CD14-positive monocyte (primary cell): ENCODE results near the gene SLC9A9. TPM values are rescaled to one million over a fixed set of nuclear protein-coding genes. Genes with fewer than 3 reads are reported as not detected.

Experiments used
- DNase-seq, 3 donors: peaks; one replicate each; pipeline ENCODE4 v3.0.0-alpha.2; 2011 to 2022
- H2AFZ ChIP-seq: 2 replicates; pipeline ENCODE4 v1.6.0; 2012; ENCODE audit warnings: mild to moderate bottlenecking, low read depth, low read length, inconsistent platforms; ENCODE audit not compliant: insufficient read depth, poor library complexity, severe bottlenecking
- H3K27ac ChIP-seq, 2 donors: 1 replicate in 1 of 2; 2 replicates in 1 of 2; pipeline ENCODE4 v1.5.1; 2012 to 2013; ENCODE audit warnings: low read length in 2 of 2, control low read depth in 1 of 2, inconsistent platforms in 1 of 2, low read depth in 1 of 2, mild to moderate bottlenecking in 1 of 2
- H3K27me3 ChIP-seq, 2 donors: one replicate each; pipeline versions ENCODE4 v1.6.0 to v1.6.1; 2011 to 2013; ENCODE audit warnings: low read length in 2 of 2; ENCODE audit not compliant: control insufficient read depth in 2 of 2, insufficient read depth in 2 of 2
- H3K36me3 ChIP-seq, 2 donors: replicated peaks in 1 of 2; 1 replicate in 1 of 2; 2 replicates in 1 of 2; pipeline versions ENCODE4 v1.5.1 to v1.6.1; 2012 to 2013; ENCODE audit warnings: low read length in 2 of 2, control low read depth in 1 of 2, inconsistent platforms in 1 of 2, mild to moderate bottlenecking in 1 of 2; ENCODE audit not compliant: insufficient read depth in 2 of 2, control insufficient read depth in 1 of 2
- H3K4me1 ChIP-seq, 2 donors: 1 replicate in 1 of 2; 2 replicates in 1 of 2; pipeline versions ENCODE4 v1.5.1 to v1.6.1; 2012 to 2013; ENCODE audit warnings: low read length in 2 of 2, control low read depth in 1 of 2, inconsistent platforms in 1 of 2, mild to moderate bottlenecking in 1 of 2, moderate library complexity in 1 of 2; ENCODE audit not compliant: insufficient read depth in 2 of 2, control insufficient read depth in 1 of 2
- H3K4me2 ChIP-seq: replicated peaks from 2 replicates; pipeline ENCODE3; 2012; ENCODE audit warnings: low read length, moderate library complexity, mild to moderate bottlenecking; ENCODE audit not compliant: poor library complexity, severe bottlenecking; ENCODE audit errors: extremely low read depth
- H3K4me3 ChIP-seq, 3 experiments: fragments of 200-600 bp in 1 of 3; sonication (generic) in 1 of 3; replicated peaks in 1 of 3; 1 replicate in 2 of 3; 2 replicates in 1 of 3; pipeline ENCODE4 v1.5.1; 2011 to 2013; ENCODE audit warnings: low read length in 3 of 3, mild to moderate bottlenecking in 3 of 3, control low read depth in 2 of 3, low read depth in 2 of 3, inconsistent platforms in 1 of 3, moderate library complexity in 1 of 3
- H3K79me2 ChIP-seq: 2 replicates; pipeline ENCODE4 v1.6.0; 2012; ENCODE audit warnings: mild to moderate bottlenecking, control low read depth, inconsistent platforms, low read length, moderate library complexity; ENCODE audit not compliant: insufficient read depth
- H3K9ac ChIP-seq: 2 replicates; pipeline ENCODE4 v1.6.0; 2017; ENCODE audit warnings: low read length, mild to moderate bottlenecking; ENCODE audit not compliant: insufficient read depth, poor library complexity, severe bottlenecking
- H3K9me3 ChIP-seq, 2 donors: replicated peaks in 1 of 2; 1 replicate in 1 of 2; 2 replicates in 1 of 2; pipeline versions ENCODE4 v1.5.1 to v1.6.1; 2012 to 2013; ENCODE audit warnings: low read length in 2 of 2, control low read depth in 1 of 2; ENCODE audit not compliant: control insufficient read depth in 1 of 2, insufficient read depth in 1 of 2
- H4K20me1 ChIP-seq: 2 replicates; pipeline ENCODE4 v1.6.0; 2012; ENCODE audit warnings: mild to moderate bottlenecking, low read length, control low read depth, moderate library complexity; ENCODE audit not compliant: insufficient read depth
- H3K27ac Mint-ChIP-seq, 7 donors: one replicate each; pipeline ENCODE4 v1.8.0; 2020; ENCODE audit warnings: mild to moderate bottlenecking in 7 of 7, mixed read lengths in 7 of 7, moderate library complexity in 6 of 7, inconsistent platforms in 2 of 7
- H3K27me3 Mint-ChIP-seq, 3 donors: one replicate each; pipeline ENCODE4 v1.8.0; 2021 to 2022; ENCODE audit warnings: low read depth in 3 of 3, mild to moderate bottlenecking in 3 of 3, mixed read lengths in 3 of 3, moderate library complexity in 3 of 3, inconsistent platforms in 1 of 3
- H3K36me3 Mint-ChIP-seq, 2 donors: one replicate each; pipeline ENCODE4 v1.8.0; 2020; ENCODE audit warnings: mixed read lengths in 2 of 2, inconsistent platforms in 1 of 2, mild to moderate bottlenecking in 1 of 2
- H3K4me1 Mint-ChIP-seq: one replicate; pipeline ENCODE4 v1.8.0; 2020; ENCODE audit warnings: mild to moderate bottlenecking, mixed read lengths
- H3K4me3 Mint-ChIP-seq, 2 donors: one replicate each; pipeline ENCODE4 v1.8.0; 2020; ENCODE audit warnings: mild to moderate bottlenecking in 2 of 2, mixed read lengths in 2 of 2, moderate library complexity in 1 of 2
- H3K9me3 Mint-ChIP-seq, 7 donors: one replicate each; pipeline ENCODE4 v1.8.0; 2020 to 2022; ENCODE audit warnings: mixed read lengths in 7 of 7, mild to moderate bottlenecking in 6 of 7, moderate library complexity in 6 of 7, inconsistent platforms in 2 of 7
- CTCF ChIP-seq: fragments of 200-600 bp; IDR thresholded peaks from one replicate; pipeline ENCODE4 v1.8.0; 2022; ENCODE audit warnings: antibody characterized with exemption, mild to moderate bottlenecking
- WGBS: methylation state at CpG from one replicate; pipeline ENCODE4 v1.1.5; 2013; ENCODE audit warnings: missing lambda C conversion rate; ENCODE audit not compliant: insufficient coverage; 5-methylcytosine and 5-hydroxymethylcytosine counted together
- intact Hi-C, 2 donors: fragments of 100-400 bp; cut with micrococcal nuclease; formaldehyde crosslinking; loops; one replicate each; pipeline versions ENCODE4 v1.15.0 to v1.15.1; 2023
- polyA plus RNA-seq, 3 donors: library from polyadenylated mRNA; depleted of rRNA in 1 of 3; unstranded in 2 of 3; stranded (reverse) in 1 of 3; fragments of 300-500 nt in 2 of 3; fragments of >200 nt in 1 of 3; fragmentation: Illumina TruSeq in 2 of 3; gene quantifications; 1 replicate in 2 of 3; 2 replicates in 1 of 3; pipeline ENCODE4 v1.2.3, GENCODE V29; 2012 to 2021

Gene SLC9A9
- polyA plus RNA-seq, 3 donors, result 14.1 to 32.8 (median 27.0) TPM

GRCh38 chr3:143793971-143794370, 54.3 kb downstream of the SLC9A9 start:
- peaks cover 9% of the 10 kb centered on the region for H3K4me1 Mint-ChIP-seq

DNA sequence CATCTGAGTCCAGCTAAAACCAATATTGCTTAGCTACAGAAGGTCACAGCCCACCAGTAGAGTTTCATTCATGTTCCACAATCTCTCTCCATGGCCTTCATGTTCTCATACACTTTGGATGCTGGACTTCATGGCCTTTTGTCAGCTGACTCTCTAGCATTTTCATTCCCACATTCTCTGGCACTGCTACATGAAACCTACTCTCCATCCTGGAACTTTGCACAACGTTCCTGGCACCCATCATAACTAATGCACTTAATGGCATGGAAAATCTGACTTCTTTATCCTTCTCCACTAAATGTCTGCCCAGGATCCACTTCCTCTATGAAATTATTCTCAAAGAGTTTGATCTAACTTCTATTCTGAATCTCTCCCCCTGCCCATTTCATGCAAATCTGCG, 56.9 kb downstream of the SLC9A9 start:
- H3K4me1 Mint-ChIP-seq, result peaks cover 14% of the 10 kb centered on the region
- Histone ChIP-seq H3K9me3 (no peaks in the 10 kb centered on the region), H3K4me1 (peaks cover 3 to 5% of the 10 kb centered on the region in 2 donors), H3K9ac (no peak overlapping the region), H4K20me1 (no peaks in the 10 kb centered on the region), H3K27me3 (no peaks in the 10 kb centered on the region), H3K4me3 (no peak overlapping the region), H3K4me2 (no peak overlapping the region), H3K27ac (no peak overlapping the region), H2AFZ (no peak overlapping the region), H3K79me2 (no peaks in the 10 kb centered on the region), H3K36me3 (peaks cover 9 to 24% of the 10 kb centered on the region in 2 donors)
- no peaks in the 10 kb centered on the region for H3K27me3 Mint-ChIP-seq
- H3K27ac Mint-ChIP-seq, result no peak overlapping the region
- intact Hi-C loops, result loop anchor here in 1 of 2 donors (10.0 kb wide), 1 partner anchor 53 kb away; the partner anchor contains the start of gene SLC9A9
- peaks cover 0 to 9% (median 0%) of the 10 kb centered on the region in 7 donors for H3K9me3 Mint-ChIP-seq
- TF ChIP-seq CTCF, result no peak
- 100% methylated on average over 1 of the region's 2 CpGs for WGBS
- H3K4me3 Mint-ChIP-seq, result no peak overlapping the region
- peaks cover 49 to 52% of the 10 kb centered on the region in 2 donors for H3K36me3 Mint-ChIP-seq
- DNase-seq, result no peak

More at GRCh38 chr3:143793971-143794370, 54.3 kb downstream of the SLC9A9 start:
- Histone ChIP-seq H3K27ac (no peak overlapping the region), H3K9ac (no peak overlapping the region), H2AFZ (no peak overlapping the region), H4K20me1 (no peaks in the 10 kb centered on the region), H3K4me1 (no peaks in the 10 kb centered on the region), H3K4me2 (no peak overlapping the region), H3K9me3 (no peaks in the 10 kb centered on the region), H3K4me3 (no peak overlapping the region), H3K79me2 (no peaks in the 10 kb centered on the region), H3K36me3 (peaks cover 9 to 24% of the 10 kb centered on the region in 2 donors), H3K27me3 (no peaks in the 10 kb centered on the region)
- Mint-ChIP-seq H3K27ac (no peak overlapping the region), H3K36me3 (peaks cover 45 to 51% of the 10 kb centered on the region in 2 donors), H3K4me3 (no peak overlapping the region), H3K27me3 (peaks cover 0 to 5% (median 0%) of the 10 kb centered on the region in 3 donors), H3K9me3 (peaks cover 0 to 9% (median 2%) of the 10 kb centered on the region in 7 donors)
- no peak for DNase-seq
- no CpG with 5 or more reads among the region's 3 CpGs for WGBS
- no peak for TF ChIP-seq CTCF
- intact Hi-C loops, result loop anchor here in 1 of 2 donors (10.0 kb wide), 1 partner anchor 51 kb away; the partner anchor contains the start of gene SLC9A9
